Measurements from ENCODE around the gene RBM33.

RBM33 gene

DNA sequence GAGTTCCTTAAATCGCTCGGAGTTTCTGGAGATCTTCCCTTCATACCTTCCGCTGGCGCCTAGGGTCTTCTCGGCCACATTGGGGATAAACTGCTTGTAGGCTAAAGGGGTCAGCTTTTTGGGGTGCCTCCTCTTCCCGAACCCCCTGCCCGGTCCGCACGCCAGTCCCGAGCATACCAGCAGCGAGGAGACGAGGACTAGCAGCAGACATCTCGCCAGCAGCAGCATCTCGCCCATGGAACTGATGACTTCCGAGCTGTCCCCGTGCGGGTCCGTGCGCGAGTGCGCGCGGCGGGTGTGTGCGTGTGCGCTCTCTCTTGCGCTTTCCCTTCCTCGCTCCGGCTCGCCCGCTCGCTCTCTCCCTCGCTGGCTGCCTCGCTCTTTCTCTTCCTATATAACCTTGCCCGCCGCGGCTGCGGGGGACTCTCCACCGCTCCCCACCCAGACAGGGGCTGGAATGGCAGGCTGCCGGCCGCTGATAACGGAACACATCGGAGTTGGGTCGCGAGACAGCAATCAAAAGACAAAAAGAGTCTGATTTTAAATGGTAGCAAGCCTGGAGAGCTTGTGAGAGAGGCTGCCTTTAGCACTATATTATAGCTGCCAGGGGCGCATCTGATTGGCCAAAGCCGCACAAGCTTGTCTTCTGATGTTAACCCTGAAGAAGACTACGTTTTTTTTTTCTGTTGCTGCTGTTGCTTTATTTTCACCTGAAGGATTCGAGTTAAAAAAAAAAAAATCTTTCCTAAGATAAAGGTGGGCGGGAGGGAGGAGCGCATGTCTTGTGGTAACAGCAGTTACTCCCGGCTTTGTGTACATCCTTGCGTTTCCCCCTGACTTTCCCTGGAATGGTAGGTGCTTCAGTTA lies 167.7 kb downstream of the RBM33 start, which contains the start of gene SHH:
SHH (minus strand) TSS at position 569 of the 867 bp plus-strand sequence; CDS start at position 228, 341 bp downstream.
- Histone ChIP-seq H3K4me3 (ENCODE audit: severe bottlenecking) (peak within 1 kb of the TSS; percentile 14), H3K36me3 (ENCODE audit: low read depth) (no peaks in the 10 kb centered on the region), H3K9me3 (ENCODE audit: severe bottlenecking) (no peaks in the 10 kb centered on the region), H3K27me3 (ENCODE audit: insufficient read depth, poor library complexity, severe bottlenecking) (peaks cover 65% of the 10 kb centered on the region), H3K27ac (ENCODE audit: poor library complexity, severe bottlenecking) (no peak within 1 kb of the TSS), H3K4me1 (ENCODE audit: insufficient read depth, poor library complexity, severe bottlenecking) (no peaks in the 10 kb centered on the region)
- DNase-seq (ENCODE audit: low spot score) (no peak), ATAC-seq (ENCODE audit: low read depth) (0 out of 3 replicates have a peak, but pooled peaks have one; percentile 19)
- TF ChIP-seq, protein P1, sequence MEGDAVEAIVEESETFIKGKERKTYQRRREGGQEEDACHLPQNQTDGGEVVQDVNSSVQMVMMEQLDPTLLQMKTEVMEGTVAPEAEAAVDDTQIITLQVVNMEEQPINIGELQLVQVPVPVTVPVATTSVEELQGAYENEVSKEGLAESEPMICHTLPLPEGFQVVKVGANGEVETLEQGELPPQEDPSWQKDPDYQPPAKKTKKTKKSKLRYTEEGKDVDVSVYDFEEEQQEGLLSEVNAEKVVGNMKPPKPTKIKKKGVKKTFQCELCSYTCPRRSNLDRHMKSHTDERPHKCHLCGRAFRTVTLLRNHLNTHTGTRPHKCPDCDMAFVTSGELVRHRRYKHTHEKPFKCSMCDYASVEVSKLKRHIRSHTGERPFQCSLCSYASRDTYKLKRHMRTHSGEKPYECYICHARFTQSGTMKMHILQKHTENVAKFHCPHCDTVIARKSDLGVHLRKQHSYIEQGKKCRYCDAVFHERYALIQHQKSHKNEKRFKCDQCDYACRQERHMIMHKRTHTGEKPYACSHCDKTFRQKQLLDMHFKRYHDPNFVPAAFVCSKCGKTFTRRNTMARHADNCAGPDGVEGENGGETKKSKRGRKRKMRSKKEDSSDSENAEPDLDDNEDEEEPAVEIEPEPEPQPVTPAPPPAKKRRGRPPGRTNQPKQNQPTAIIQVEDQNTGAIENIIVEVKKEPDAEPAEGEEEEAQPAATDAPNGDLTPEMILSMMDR (IDR thresholded peaks at IDR 0.05; ENCODE audit: poor library complexity, severe bottlenecking) = no peak

DNA sequence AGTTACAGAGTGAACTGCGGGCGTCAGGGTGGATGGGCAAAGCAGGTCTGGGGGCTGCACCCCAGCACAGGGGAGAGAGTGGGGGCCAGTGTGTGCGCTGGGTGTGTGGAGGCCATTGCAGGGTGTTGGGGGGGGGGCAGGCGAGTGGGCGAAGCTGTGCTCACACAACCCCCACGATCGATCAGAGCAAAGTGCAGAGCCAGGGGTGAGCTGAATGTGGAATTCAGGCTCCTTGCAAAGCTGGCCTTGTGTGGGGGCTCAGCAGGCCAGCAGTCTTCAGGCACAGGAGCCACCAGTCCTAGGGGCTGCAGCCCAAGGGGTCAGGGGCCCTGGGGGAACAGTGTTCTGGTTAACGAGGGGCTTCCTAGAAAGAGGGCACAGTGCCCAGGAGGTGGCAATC lies 168.7 kb downstream of the RBM33 start:
- DNase-seq (ENCODE audit: low spot score) (peak; percentile 34), ATAC-seq (ENCODE audit: low read depth) (no peak)
- Histone ChIP-seq H3K9me3 (ENCODE audit: severe bottlenecking) (no peaks in the 10 kb centered on the region), H3K36me3 (ENCODE audit: low read depth) (no peaks in the 10 kb centered on the region), H3K27me3 (ENCODE audit: insufficient read depth, poor library complexity, severe bottlenecking) (peaks cover 58% of the 10 kb centered on the region), H3K4me1 (ENCODE audit: insufficient read depth, poor library complexity, severe bottlenecking) (no peaks in the 10 kb centered on the region), H3K4me3 (ENCODE audit: severe bottlenecking) (no peak overlapping the region), H3K27ac (ENCODE audit: poor library complexity, severe bottlenecking) (no peak overlapping the region)
- TF ChIP-seq, protein P1 (IDR thresholded peaks at IDR 0.05; ENCODE audit: poor library complexity, severe bottlenecking) = no peak

GRCh38 chr7:155813546-155814315 lies 169.3 kb downstream of the RBM33 start:
- peaks cover 52% of the 10 kb centered on the region for H3K27me3 ChIP-seq (ENCODE audit: insufficient read depth, poor library complexity, severe bottlenecking)
- TF ChIP-seq, protein P1 (IDR thresholded peaks at IDR 0.05; ENCODE audit: poor library complexity, severe bottlenecking) = no peak
- no peak for ATAC-seq (ENCODE audit: low read depth)
- H3K4me3 ChIP-seq (ENCODE audit: severe bottlenecking) = no peak overlapping the region
- no peak overlapping the region for H3K27ac ChIP-seq (ENCODE audit: poor library complexity, severe bottlenecking)
- H3K9me3 ChIP-seq (ENCODE audit: severe bottlenecking) = no peaks in the 10 kb centered on the region
- H3K36me3 ChIP-seq (ENCODE audit: low read depth) = no peaks in the 10 kb centered on the region
- no peaks in the 10 kb centered on the region for H3K4me1 ChIP-seq (ENCODE audit: insufficient read depth, poor library complexity, severe bottlenecking)
- no peak for DNase-seq (ENCODE audit: low spot score)

- Histone ChIP-seq H3K4me1 (ENCODE audit: insufficient read depth, poor library complexity, severe bottlenecking) (no peaks in the 10 kb centered on the region), H3K9me3 (ENCODE audit: severe bottlenecking) (no peaks in the 10 kb centered on the region), H3K4me3 (ENCODE audit: severe bottlenecking) (no peak overlapping the region), H3K36me3 (ENCODE audit: low read depth) (no peaks in the 10 kb centered on the region), H3K27ac (ENCODE audit: poor library complexity, severe bottlenecking) (no peak overlapping the region), H3K27me3 (ENCODE audit: insufficient read depth, poor library complexity, severe bottlenecking) (peaks cover 43% of the 10 kb centered on the region)
- TF ChIP-seq, protein P1 (IDR thresholded peaks at IDR 0.05; ENCODE audit: poor library complexity, severe bottlenecking) = no peak
- DNase-seq (ENCODE audit: low spot score) = peak; percentile 45
- peak; percentile 55 for ATAC-seq (ENCODE audit: low read depth)
Observed at GRCh38 chr7:155814316-155815276, 170.1 kb downstream of the RBM33 start.
